ENCODE measurements around the gene THAP12. TPM values are rescaled to one million over a fixed set of nuclear protein-coding genes. Genes with fewer than 3 reads are reported as not detected.

THAP12 gene
- total and polyA plus RNA-seq, 2 donors from 2014 or later, result 19.5 to 39.3 TPM

- H3K4me3 ChIP-seq (ENCODE audit: low read length in 3 of 3), result no peak overlapping the region
- no peak for FAIRE-seq
Measured at GRCh38 chr11:76303399-76303798, 77.5 kb downstream of the THAP12 start.

GRCh38 chr11:76302996-76303395 is 77.9 kb downstream of the THAP12 start:
- peaks cover 3% of the 10 kb centered on the region for H3K27me3 ChIP-seq (ENCODE audit: control insufficient read depth, insufficient read depth, low read length)
- no peak overlapping the region for H3K9ac ChIP-seq (ENCODE audit: low read length in 3 of 3)
- no peaks in the 10 kb centered on the region for H3K9me3 ChIP-seq (ENCODE audit: control insufficient read depth in 2 of 3, insufficient read depth in 1 of 3, low read length in 3 of 3)
- H3K27ac ChIP-seq (ENCODE audit: low read depth in 2 of 2, low read length in 2 of 2), result no peak overlapping the region
- TF ChIP-seq, protein P1, sequence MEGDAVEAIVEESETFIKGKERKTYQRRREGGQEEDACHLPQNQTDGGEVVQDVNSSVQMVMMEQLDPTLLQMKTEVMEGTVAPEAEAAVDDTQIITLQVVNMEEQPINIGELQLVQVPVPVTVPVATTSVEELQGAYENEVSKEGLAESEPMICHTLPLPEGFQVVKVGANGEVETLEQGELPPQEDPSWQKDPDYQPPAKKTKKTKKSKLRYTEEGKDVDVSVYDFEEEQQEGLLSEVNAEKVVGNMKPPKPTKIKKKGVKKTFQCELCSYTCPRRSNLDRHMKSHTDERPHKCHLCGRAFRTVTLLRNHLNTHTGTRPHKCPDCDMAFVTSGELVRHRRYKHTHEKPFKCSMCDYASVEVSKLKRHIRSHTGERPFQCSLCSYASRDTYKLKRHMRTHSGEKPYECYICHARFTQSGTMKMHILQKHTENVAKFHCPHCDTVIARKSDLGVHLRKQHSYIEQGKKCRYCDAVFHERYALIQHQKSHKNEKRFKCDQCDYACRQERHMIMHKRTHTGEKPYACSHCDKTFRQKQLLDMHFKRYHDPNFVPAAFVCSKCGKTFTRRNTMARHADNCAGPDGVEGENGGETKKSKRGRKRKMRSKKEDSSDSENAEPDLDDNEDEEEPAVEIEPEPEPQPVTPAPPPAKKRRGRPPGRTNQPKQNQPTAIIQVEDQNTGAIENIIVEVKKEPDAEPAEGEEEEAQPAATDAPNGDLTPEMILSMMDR (IDR thresholded peaks at IDR 0.05; ENCODE audit: borderline replicate concordance, extremely low read depth, insufficient read depth), result no peak
- FAIRE-seq (no peak), DNase-seq (no peak)
- intact Hi-C loops (cut with DNase I), result no loop called here
- H3K4me3 ChIP-seq (ENCODE audit: low read length in 3 of 3), result no peak overlapping the region
- H3K4me1 ChIP-seq (ENCODE audit: control insufficient read depth in 2 of 3, insufficient read depth in 2 of 3, low read depth in 1 of 3, low read length in 3 of 3), result no peaks in the 10 kb centered on the region
- H3K36me3 ChIP-seq (ENCODE audit: control insufficient read depth in 2 of 3, insufficient read depth in 3 of 3, low read length in 3 of 3), result no peaks in the 10 kb centered on the region

More at GRCh38 chr11:76303399-76303798, 77.5 kb downstream of the THAP12 start:
- Histone ChIP-seq H3K9me3 (ENCODE audit: control insufficient read depth in 2 of 3, insufficient read depth in 1 of 3, low read length in 3 of 3) (no peaks in the 10 kb centered on the region), H3K27ac (ENCODE audit: low read depth in 2 of 2, low read length in 2 of 2) (no peak overlapping the region), H3K27me3 (ENCODE audit: control insufficient read depth, insufficient read depth, low read length) (peaks cover 3% of the 10 kb centered on the region), H3K9ac (ENCODE audit: low read length in 3 of 3) (no peak overlapping the region), H3K36me3 (ENCODE audit: control insufficient read depth in 2 of 3, insufficient read depth in 3 of 3, low read length in 3 of 3) (no peaks in the 10 kb centered on the region), H3K4me1 (ENCODE audit: control insufficient read depth in 2 of 3, insufficient read depth in 2 of 3, low read depth in 1 of 3, low read length in 3 of 3) (no peaks in the 10 kb centered on the region)
- DNase-seq, result no peak
- TF ChIP-seq, protein P1 (IDR thresholded peaks at IDR 0.05; ENCODE audit: borderline replicate concordance, extremely low read depth, insufficient read depth), result no peak
- intact Hi-C loops (cut with DNase I), result no loop called here

Other genes starting within 250 kb of the THAP12 start
- 2.2 TPM for gene WNT11, start 174.6 kb downstream of the THAP12 start, total RNA-seq
- gene WNT11, start 174.6 kb downstream of the THAP12 start, polyA plus RNA-seq (ENCODE audit: insufficient read depth, low read depth, low replicate concordance), result 0.80 TPM
- gene GVQW3, start 191 bp upstream of the THAP12 start, total RNA-seq, result 3.4 TPM
- 1.4 TPM for gene GVQW3, start 191 bp upstream of the THAP12 start, polyA plus RNA-seq (ENCODE audit: insufficient read depth, low read depth, low replicate concordance)
- gene EMSY, start 63.9 kb upstream of the THAP12 start, total RNA-seq, result 22.2 TPM
- 7.5 TPM for gene EMSY, start 63.9 kb upstream of the THAP12 start, polyA plus RNA-seq (ENCODE audit: insufficient read depth, low read depth, low replicate concordance)

Data from kidney (tissue), 14 donors.